HG02759 (cell line): ENCODE results near the gene FAM81B.

Source experiments
- ATAC-seq: cut with Tn5 transposase; IDR thresholded peaks from one replicate; pipeline ENCODE4 v1.9.1; 2021; ENCODE audit warnings: mild to moderate bottlenecking, moderate library complexity; ENCODE audit not compliant: unreplicated experiment

Gene FAM81B

GRCh38 chr5:95454536-95454935, 63.4 kb downstream of the FAM81B start:
- ATAC-seq, result no peak

GRCh38 chr5:95460665-95461064, 69.5 kb downstream of the FAM81B start:
- ATAC-seq, result no peak

- ATAC-seq, result no peak
Measured at GRCh38 chr5:95471487-95471886, 80.3 kb downstream of the FAM81B start.

GRCh38 chr5:95471942-95472341, 80.8 kb downstream of the FAM81B start:
- no peak for ATAC-seq

GRCh38 chr5:95484421-95484820, 93.3 kb downstream of the FAM81B start:
- no peak for ATAC-seq

GRCh38 chr5:95486191-95486590, 95.0 kb downstream of the FAM81B start:
- no peak for ATAC-seq

GRCh38 chr5:95487880-95488279, 96.7 kb downstream of the FAM81B start:
- no peak for ATAC-seq
